NOMO-1 treated with dmso at 0.1 percent for 144 hours (cell line): Measurements from ENCODE around the gene ERCC3.

Experiments used
- DNase-seq: peaks from one replicate; lab custom pipeline; 2025; ENCODE audit not compliant: unreplicated experiment; lab: John Stamatoyannopoulos, UW

ERCC3 gene

GRCh38 chr2:127293748-127294562 lies at the start of gene ERCC3:
Gene ERCC3 (minus strand): TSS chr2:127294144. CDS start chr2:127294081, 63 bp downstream.
- DNase-seq = peak; percentile 66

- DNase-seq = no peak
Measured at GRCh38 chr2:127343277-127343676, 49.3 kb upstream of the ERCC3 start.

- DNase-seq = peak; percentile 27
Measured at GRCh38 chr2:127342101-127342500, 48.2 kb upstream of the ERCC3 start.

- DNase-seq = no peak
Measured at GRCh38 chr2:127332335-127332734, 38.4 kb upstream of the ERCC3 start.

- DNase-seq = no peak
Measured at GRCh38 chr2:127330753-127331152, 36.8 kb upstream of the ERCC3 start.

GRCh38 chr2:127326289-127326945 lies 32.5 kb upstream of the ERCC3 start:
- DNase-seq = no peak

- DNase-seq = no peak
Measured at GRCh38 chr2:127324635-127325034, 30.7 kb upstream of the ERCC3 start.

GRCh38 chr2:127321303-127321702 lies 27.4 kb upstream of the ERCC3 start:
- DNase-seq = no peak

- DNase-seq = no peak
Measured at GRCh38 chr2:127320586-127321275, 26.8 kb upstream of the ERCC3 start.

GRCh38 chr2:127320067-127320466 lies 26.1 kb upstream of the ERCC3 start:
- DNase-seq = no peak

- no peak for DNase-seq
Measured at GRCh38 chr2:127314193-127314988, 20.4 kb upstream of the ERCC3 start.

GRCh38 chr2:127313406-127313805 lies 19.5 kb upstream of the ERCC3 start:
- peak; percentile 24 for DNase-seq

GRCh38 chr2:127310980-127311379 lies 17.0 kb upstream of the ERCC3 start:
- DNase-seq = no peak

GRCh38 chr2:127309468-127309867 lies 15.5 kb upstream of the ERCC3 start:
- no peak for DNase-seq

GRCh38 chr2:127308586-127309138 lies 14.7 kb upstream of the ERCC3 start:
- DNase-seq = no peak

- no peak for DNase-seq
Measured at GRCh38 chr2:127305990-127306585, 12.1 kb upstream of the ERCC3 start.

- DNase-seq = no peak
Measured at GRCh38 chr2:127302168-127302567, 8.2 kb upstream of the ERCC3 start.

- DNase-seq = no peak
Measured at GRCh38 chr2:127293386-127293747, 577 bp downstream of the ERCC3 start.

GRCh38 chr2:127288274-127288673 lies 5.7 kb downstream of the ERCC3 start:
- DNase-seq = no peak

- DNase-seq = no peak
Measured at GRCh38 chr2:127283275-127283674, 10.7 kb downstream of the ERCC3 start.
